SU-DHL-6 (cell line): ENCODE data around the gene FHL1.

Experiments
- H2AFZ ChIP-seq: fragments of 200-600 bp; sonication (generic); 2 replicates; pipeline ENCODE4 v1.6.1; 2014; ENCODE audit warnings: low read depth, mild to moderate bottlenecking, moderate library complexity, mixed read lengths, antibody characterized with exemption, low read length; ENCODE audit not compliant: severe bottlenecking
- H3F3A ChIP-seq: fragments of 200-600 bp; shearing (Covaris generic); 2 replicates; pipeline ENCODE4 v1.6.0; 2016; ENCODE audit warnings: antibody characterized with exemption, mild to moderate bottlenecking; ENCODE audit not compliant: insufficient read depth
- H3K27ac ChIP-seq: fragments of 200-600 bp; sonication (generic); 2 replicates; pipeline ENCODE4 v1.5.1; 2016; ENCODE audit warnings: low read depth, mild to moderate bottlenecking, low read length, moderate library complexity, mixed read lengths
- H3K27me3 ChIP-seq: fragments of 200-600 bp; sonication (generic), shearing (Covaris generic); 2 replicates; pipeline ENCODE4 v1.6.0; 2014; ENCODE audit warnings: mild to moderate bottlenecking, low read length
- H3K36me3 ChIP-seq: fragments of 200-600 bp; sonication (generic); 2 replicates; pipeline ENCODE4 v1.6.1; 2014; ENCODE audit warnings: mild to moderate bottlenecking, low read length, mixed read lengths
- H3K4me2 ChIP-seq: fragments of 300-600, 200-600 bp; shearing (Covaris generic), sonication (generic); 2 replicates; pipeline ENCODE4 v1.6.0; 2014; ENCODE audit warnings: low read length, low read depth, mild to moderate bottlenecking; ENCODE audit not compliant: poor library complexity, severe bottlenecking
- H3K4me3 ChIP-seq: fragments of 200-600 bp; sonication (generic); 2 replicates; pipeline ENCODE4 v1.5.1; 2014; ENCODE audit warnings: antibody characterized with exemption, low read length, mild to moderate bottlenecking, mixed read lengths; ENCODE audit not compliant: insufficient read depth, poor library complexity, severe bottlenecking
- H3K79me2 ChIP-seq: fragments of 200-600 bp; sonication (generic); 2 replicates; pipeline ENCODE4 v1.6.1; 2014; ENCODE audit warnings: mild to moderate bottlenecking, low read length, moderate library complexity; ENCODE audit not compliant: insufficient read depth
- H3K9ac ChIP-seq: fragments of 200-600 bp; sonication (generic); 2 replicates; pipeline ENCODE4 v1.7.0; 2014; ENCODE audit warnings: mild to moderate bottlenecking, low read length
- H3K9me2 ChIP-seq: fragments of 200-600 bp; sonication (generic); replicated peaks from 2 replicates; pipeline ENCODE4 v1.6.1; 2014; ENCODE audit warnings: low read length; ENCODE audit not compliant: insufficient read depth
- H3K9me3 ChIP-seq: fragments of 200-600 bp; sonication (generic); 2 replicates; pipeline ENCODE4 v1.6.1; 2014; ENCODE audit warnings: low read length, mixed read lengths; ENCODE audit not compliant: insufficient read depth
- H4K20me1 ChIP-seq: fragments of 200-600 bp; sonication (generic); 2 replicates; pipeline ENCODE4 v1.6.1; 2014; ENCODE audit warnings: low read depth, mild to moderate bottlenecking, antibody characterized with exemption, low read length, moderate library complexity, mixed read lengths
- EZH2phosphoT487 ChIP-seq: fragments of 200-600 bp; sonication (generic), shearing (Covaris generic); conservative IDR thresholded peaks from 2 replicates; pipeline ENCODE4 v1.6.1; 2018; ENCODE audit warnings: mild to moderate bottlenecking, antibody characterized with exemption, low read length, moderate library complexity, mixed read lengths
- TF ChIP-seq, protein P1 (sequence below): fragments of 200-600 bp; sonication (generic); IDR thresholded peaks from one replicate; pipeline ENCODE4 v1.5.1; 2017; ENCODE audit warnings: antibody characterized with exemption, mild to moderate bottlenecking, low read length, moderate library complexity; ENCODE audit not compliant: insufficient read depth, poor library complexity, severe bottlenecking

FHL1 gene

GRCh38 chrX:136143711-136144110 is 3.6 kb upstream of the FHL1 start:
- no peaks in the 10 kb centered on the region for H3K79me2 ChIP-seq
- no peak overlapping the region for H3K4me3 ChIP-seq
- no peak overlapping the region for H3K9ac ChIP-seq
- no peak for TF ChIP-seq EZH2phosphoT487
- TF ChIP-seq, protein P1, sequence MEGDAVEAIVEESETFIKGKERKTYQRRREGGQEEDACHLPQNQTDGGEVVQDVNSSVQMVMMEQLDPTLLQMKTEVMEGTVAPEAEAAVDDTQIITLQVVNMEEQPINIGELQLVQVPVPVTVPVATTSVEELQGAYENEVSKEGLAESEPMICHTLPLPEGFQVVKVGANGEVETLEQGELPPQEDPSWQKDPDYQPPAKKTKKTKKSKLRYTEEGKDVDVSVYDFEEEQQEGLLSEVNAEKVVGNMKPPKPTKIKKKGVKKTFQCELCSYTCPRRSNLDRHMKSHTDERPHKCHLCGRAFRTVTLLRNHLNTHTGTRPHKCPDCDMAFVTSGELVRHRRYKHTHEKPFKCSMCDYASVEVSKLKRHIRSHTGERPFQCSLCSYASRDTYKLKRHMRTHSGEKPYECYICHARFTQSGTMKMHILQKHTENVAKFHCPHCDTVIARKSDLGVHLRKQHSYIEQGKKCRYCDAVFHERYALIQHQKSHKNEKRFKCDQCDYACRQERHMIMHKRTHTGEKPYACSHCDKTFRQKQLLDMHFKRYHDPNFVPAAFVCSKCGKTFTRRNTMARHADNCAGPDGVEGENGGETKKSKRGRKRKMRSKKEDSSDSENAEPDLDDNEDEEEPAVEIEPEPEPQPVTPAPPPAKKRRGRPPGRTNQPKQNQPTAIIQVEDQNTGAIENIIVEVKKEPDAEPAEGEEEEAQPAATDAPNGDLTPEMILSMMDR, result no peak
- H3K36me3 ChIP-seq, result no peaks in the 10 kb centered on the region
- H3K9me3 ChIP-seq, result no peaks in the 10 kb centered on the region
- no peaks in the 10 kb centered on the region for H3K9me2 ChIP-seq
- no peaks in the 10 kb centered on the region for H4K20me1 ChIP-seq
- no peaks in the 10 kb centered on the region for H3K27me3 ChIP-seq
- no peaks in the 10 kb centered on the region for H3F3A ChIP-seq
- H3K27ac ChIP-seq, result no peak overlapping the region
- H3K4me2 ChIP-seq, result no peak overlapping the region
- H2AFZ ChIP-seq, result no peak overlapping the region

DNA sequence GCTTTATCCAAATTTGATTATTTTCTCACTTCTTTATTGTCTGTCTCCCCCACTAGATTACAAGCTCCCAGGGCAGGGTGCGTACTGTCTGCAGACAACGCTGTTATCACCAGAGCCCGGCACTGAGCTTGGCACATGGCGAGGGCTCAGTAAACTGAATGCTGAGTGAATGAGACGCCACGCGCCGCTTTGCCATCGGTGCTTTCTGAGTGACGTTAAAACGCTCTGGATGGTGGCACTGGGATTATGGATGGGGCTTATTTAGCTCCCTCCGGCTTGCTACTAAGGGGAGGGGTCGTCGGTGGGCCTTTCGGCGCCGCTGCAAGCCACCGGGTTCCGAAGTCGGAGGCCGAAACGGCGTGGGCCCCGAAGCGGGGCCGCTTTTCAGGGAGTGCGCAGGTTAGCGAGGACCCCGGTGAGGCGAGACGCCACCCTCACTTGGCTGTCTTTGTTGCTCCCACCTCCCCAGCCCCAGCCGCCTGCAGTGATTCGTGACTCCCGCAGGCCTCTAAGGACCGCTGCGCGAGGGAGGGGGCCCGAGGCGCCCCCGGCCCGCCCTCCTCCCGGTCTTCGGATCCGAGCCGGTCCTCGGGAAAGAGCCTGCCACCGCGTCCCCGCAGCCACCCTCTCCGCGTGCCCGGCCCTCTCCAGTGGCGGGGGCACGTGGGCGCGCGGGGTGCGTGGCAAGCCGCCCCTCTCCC is 569 bp upstream of the FHL1 start:
- peak overlapping the region; percentile 34 for H2AFZ ChIP-seq
- H3K9ac ChIP-seq, result peak overlapping the region; percentile 13; the same call in 1 of the 2 replicates

GRCh38 chrX:136147976-136148375 is 643 bp downstream of the FHL1 start:
- no peak for TF ChIP-seq EZH2phosphoT487
- TF ChIP-seq, protein P1, result no peak
- no peak overlapping the region for H2AFZ ChIP-seq
- no peak overlapping the region for H3K4me2 ChIP-seq
- no peaks in the 10 kb centered on the region for H3K36me3 ChIP-seq
- no peak overlapping the region for H3K27ac ChIP-seq
- H3K9ac ChIP-seq, result no peak overlapping the region
- no peaks in the 10 kb centered on the region for H4K20me1 ChIP-seq
- no peak overlapping the region for H3K4me3 ChIP-seq
- no peaks in the 10 kb centered on the region for H3K9me3 ChIP-seq
- H3F3A ChIP-seq, result no peaks in the 10 kb centered on the region
- H3K9me2 ChIP-seq, result no peaks in the 10 kb centered on the region
- H3K27me3 ChIP-seq, result no peaks in the 10 kb centered on the region
- H3K79me2 ChIP-seq, result no peaks in the 10 kb centered on the region

More for the DNA sequence above, 569 bp upstream of the FHL1 start:
- Histone ChIP-seq H3K4me3 (peak overlapping the region; percentile 22), H3K27ac (no peak overlapping the region), H3F3A (no peaks in the 10 kb centered on the region), H3K79me2 (no peaks in the 10 kb centered on the region), H3K9me3 (no peaks in the 10 kb centered on the region), H4K20me1 (no peaks in the 10 kb centered on the region), H3K4me2 (peak overlapping the region; percentile 46), H3K27me3 (no peaks in the 10 kb centered on the region), H3K9me2 (no peaks in the 10 kb centered on the region), H3K36me3 (no peaks in the 10 kb centered on the region)
- TF ChIP-seq, protein P1, result no peak
- no peak for TF ChIP-seq EZH2phosphoT487
